Muscle of arm (tissue), 12 donors: Measurements from ENCODE around the gene ATP5F1B. TPM values are rescaled to one million over a fixed set of nuclear protein-coding genes. Genes with fewer than 3 reads are reported as not detected.

ENCODE experiments used
- polyA plus RNA-seq, 12 donors: library from polyadenylated mRNA; unstranded; fragments of 120-200 nt; gene quantifications; one replicate each; pipeline ENCODE4 v1.2.1, GENCODE V29; 2013; ENCODE audit not compliant: insufficient read length in 12 of 12

The ATP5F1B gene
- polyA plus RNA-seq, 12 donors: 327 to 788 (median 683) TPM; not detected in 1

Other genes starting within 250 kb of the ATP5F1B start
- gene TIMELESS, start 196.6 kb downstream of the ATP5F1B start, polyA plus RNA-seq: 10 to 100 TPM in 9 of 12 donors, 1 to 10 TPM in 2, not detected in 1; 9.8 to 23.6 (median 16.1) TPM
- under 1 TPM in 4 of 12 donors, not detected in 8; 0.19 to 0.34 (median 0.23) TPM for gene MIP, start 191.3 kb downstream of the ATP5F1B start, polyA plus RNA-seq
- gene SPRYD4, start 177.4 kb downstream of the ATP5F1B start, polyA plus RNA-seq: 1 to 10 TPM in 11 of 12 donors, not detected in 1; 1.4 to 3.4 (median 2.3) TPM
- gene GLS2, start 157.8 kb downstream of the ATP5F1B start, polyA plus RNA-seq: 1 to 10 TPM in 1 of 12 donors, under 1 TPM in 6, not detected in 5; 0.15 to 1.2 (median 0.50) TPM
- 10 to 100 TPM in 11 of 12 donors, not detected in 1; 13.3 to 71.1 (median 26.4) TPM for gene RBMS2, start 124.2 kb downstream of the ATP5F1B start, polyA plus RNA-seq
- 100 to 1,000 TPM in 3 of 12 donors, 10 to 100 TPM in 9; 31.6 to 842 (median 46.7) TPM for gene BAZ2A, start 15.7 kb downstream of the ATP5F1B start, polyA plus RNA-seq
- gene PTGES3, start 42.3 kb upstream of the ATP5F1B start, polyA plus RNA-seq: 100 to 1,000 TPM in 11 of 12 donors, not detected in 1; 189 to 255 (median 216) TPM
- gene NACA, start 79.3 kb upstream of the ATP5F1B start, polyA plus RNA-seq: 1,000 to 10,000 TPM in 11 of 12 donors, 100 to 1,000 TPM in 1; 260 to 2,150 (median 1,740) TPM
- 10 to 100 TPM in 10 of 12 donors, not detected in 2; 10.1 to 27.3 (median 13.7) TPM for gene PRIM1, start 106.3 kb upstream of the ATP5F1B start, polyA plus RNA-seq
- 1 to 10 TPM in 1 of 12 donors, under 1 TPM in 9, not detected in 2; 0.28 to 1.4 (median 0.35) TPM for gene HSD17B6, start 117.3 kb upstream of the ATP5F1B start, polyA plus RNA-seq